GM23248 (cell line): ENCODE data around the gene TNFRSF12A. TPM values are rescaled to one million over a fixed set of nuclear protein-coding genes. Genes with fewer than 3 reads are reported as not detected.

ENCODE experiments used
- DNase-seq: peaks from one replicate; pipeline ENCODE4 v3.0.0-alpha.2; 2015
- H2AFZ ChIP-seq: fragments of 200-600 bp; sonication (generic); 2 replicates; pipeline ENCODE4 v1.6.1; 2016; ENCODE audit warnings: antibody characterized with exemption
- H3F3A ChIP-seq: fragments of 200-600 bp; sonication (generic); 2 replicates; pipeline ENCODE4 v1.6.1; 2016; ENCODE audit warnings: mild to moderate bottlenecking, antibody characterized with exemption, mixed run types; ENCODE audit not compliant: insufficient read depth
- H3K27ac ChIP-seq: fragments of 200-600 bp; sonication (generic); 2 replicates; pipeline ENCODE4 v1.5.1; 2016; ENCODE audit warnings: mild to moderate bottlenecking
- H3K27me3 ChIP-seq: fragments of 200-600 bp; sonication (generic); replicated peaks from 2 replicates; pipeline ENCODE4 v1.6.1; 2016; ENCODE audit warnings: mild to moderate bottlenecking; ENCODE audit not compliant: insufficient read depth
- H3K36me3 ChIP-seq: fragments of 200-600 bp; sonication (generic); 2 replicates; pipeline ENCODE4 v1.6.1; 2016; ENCODE audit warnings: low read depth, mild to moderate bottlenecking
- H3K4me1 ChIP-seq: fragments of 200-600 bp; sonication (generic); 2 replicates; pipeline ENCODE4 v1.6.1; 2016; ENCODE audit warnings: mild to moderate bottlenecking; ENCODE audit not compliant: insufficient read depth
- H3K4me2 ChIP-seq: fragments of 200-600 bp; sonication (generic); one replicate; pipeline ENCODE4 v1.6.1; 2016; ENCODE audit warnings: mild to moderate bottlenecking; ENCODE audit not compliant: unreplicated experiment
- H3K4me3 ChIP-seq: fragments of 200-600 bp; sonication (generic); 2 replicates; pipeline ENCODE4 v1.5.1; 2016; ENCODE audit warnings: mild to moderate bottlenecking
- H3K79me2 ChIP-seq: fragments of 200-600 bp; sonication (generic); 2 replicates; pipeline ENCODE4 v1.6.1; 2016; ENCODE audit warnings: mild to moderate bottlenecking; ENCODE audit not compliant: insufficient read depth
- H3K9ac ChIP-seq: fragments of 200-600 bp; sonication (generic); 2 replicates; pipeline ENCODE4 v1.6.1; 2016; ENCODE audit warnings: mild to moderate bottlenecking
- H3K9me2 ChIP-seq: fragments of 200-600 bp; sonication (generic); 2 replicates; pipeline ENCODE4 v1.6.1; 2016; ENCODE audit warnings: mixed run types, mild to moderate bottlenecking, moderate library complexity; ENCODE audit not compliant: insufficient read depth
- H3K9me3 ChIP-seq: fragments of 200-600 bp; sonication (generic); one replicate; pipeline ENCODE4 v1.6.1; 2017; ENCODE audit warnings: low read depth
- H4K20me1 ChIP-seq: fragments of 200-600 bp; sonication (generic); 2 replicates; pipeline ENCODE4 v1.6.0; 2016; ENCODE audit not compliant: insufficient read depth
- EZH2 ChIP-seq: fragments of 200-600 bp; sonication (generic); IDR thresholded peaks from 2 replicates; pipeline ENCODE4 v1.6.1; 2018; ENCODE audit warnings: antibody characterized with exemption, mild to moderate bottlenecking; ENCODE audit not compliant: insufficient read depth, poor library complexity, severe bottlenecking
- EZH2phosphoT487 ChIP-seq: fragments of 200-600 bp; sonication (generic); IDR thresholded peaks from 2 replicates; pipeline ENCODE4 v1.6.1; 2018; ENCODE audit warnings: antibody characterized with exemption, moderate library complexity, mild to moderate bottlenecking, low read depth; ENCODE audit not compliant: insufficient read depth
- WGBS, 2 experiments: methylation state at CpG; one replicate each; pipeline ENCODE4 v1.1.6; 2015 to 2017; ENCODE audit warnings: low lambda C conversion rate in 2 of 2, low coverage in 1 of 2; ENCODE audit errors: missing lambda C conversion rate in 2 of 2; 5-methylcytosine and 5-hydroxymethylcytosine counted together
- in situ Hi-C: fragments of 300-500 bp; cut with MboI; formaldehyde crosslinking; loops from 2 replicates; pipeline ENCODE4 v1.15.0; 2020
- polyA plus RNA-seq: library from polyadenylated mRNA; unstranded; fragments of >200 nt; fragmentation: Nextera tagmentation; extraction: Ambion mirVana; gene quantifications from 2 replicates; pipeline ENCODE4 v1.2.1, GENCODE V29; 2016
- total RNA-seq: library from RNA; depleted of rRNA; stranded (reverse); fragments of >200 nt; shearing (Covaris generic); gene quantifications from 2 replicates; pipeline ENCODE4 v1.2.3, GENCODE V29; 2014

The TNFRSF12A gene
- total and polyA plus RNA-seq, 2 experiments from 2014 or later = 735 to 864 TPM

DNA sequence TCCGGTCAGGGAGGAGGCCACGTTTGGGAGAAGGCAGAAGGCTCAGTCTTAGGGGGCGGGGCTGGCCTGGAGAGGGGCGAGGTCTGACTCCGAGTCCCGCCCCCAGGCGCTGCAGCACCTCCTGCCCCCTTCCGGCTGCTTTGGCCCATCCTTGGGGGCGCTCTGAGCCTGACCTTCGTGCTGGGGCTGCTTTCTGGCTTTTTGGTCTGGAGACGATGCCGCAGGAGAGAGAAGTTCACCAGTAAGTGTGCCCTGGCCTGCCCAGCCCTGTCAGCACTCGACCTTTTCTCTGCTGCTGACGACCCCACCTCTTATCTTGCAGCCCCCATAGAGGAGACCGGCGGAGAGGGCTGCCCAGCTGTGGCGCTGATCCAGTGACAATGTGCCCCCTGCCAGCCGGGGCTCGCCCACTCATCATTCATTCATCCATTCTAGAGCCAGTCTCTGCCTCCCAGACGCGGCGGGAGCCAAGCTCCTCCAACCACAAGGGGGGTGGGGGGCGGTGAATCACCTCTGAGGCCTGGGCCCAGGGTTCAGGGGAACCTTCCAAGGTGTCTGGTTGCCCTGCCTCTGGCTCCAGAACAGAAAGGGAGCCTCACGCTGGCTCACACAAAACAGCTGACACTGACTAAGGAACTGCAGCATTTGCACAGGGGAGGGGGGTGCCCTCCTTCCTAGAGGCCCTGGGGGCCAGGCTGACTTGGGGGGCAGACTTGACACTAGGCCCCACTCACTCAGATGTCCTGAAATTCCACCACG is 1.5 kb downstream of the TNFRSF12A start:
- in situ Hi-C loops = no loop called here
- H2AFZ ChIP-seq = no peak overlapping the region
- WGBS, 2 experiments = 1% methylated on average over 21 to 25 of the region's 25 CpGs

GRCh38 chr16:3022208-3022683 is 2.1 kb downstream of the TNFRSF12A start:
- Histone ChIP-seq H3K4me1 (peaks cover 9% of the 10 kb centered on the region), H3K4me3 (peak overlapping the region; percentile 86), H3K4me2 (peak overlapping the region; percentile 99), H3K27me3 (no peaks in the 10 kb centered on the region), H2AFZ (no peak overlapping the region), H4K20me1 (no peaks in the 10 kb centered on the region), H3K79me2 (no peaks in the 10 kb centered on the region), H3K9ac (peak overlapping the region; percentile 98), H3F3A (peaks cover 13% of the 10 kb centered on the region), H3K9me3 (no peaks in the 10 kb centered on the region), H3K9me2 (no peaks in the 10 kb centered on the region), H3K27ac (peak overlapping the region; percentile 100), H3K36me3 (peaks cover 2% of the 10 kb centered on the region; the same call in 1 of the 2 replicates)
- WGBS, 2 experiments = 0 to 3% methylated on average over 6 to 8 of the region's 8 CpGs
- in situ Hi-C loops = no loop called here
- DNase-seq = peak; percentile 98
- no peak for TF ChIP-seq EZH2phosphoT487
- no peak for TF ChIP-seq EZH2

More for the DNA sequence above, 1.5 kb downstream of the TNFRSF12A start:
- Histone ChIP-seq H3K9me3 (no peaks in the 10 kb centered on the region), H3K9ac (peak overlapping the region; percentile 98), H4K20me1 (no peaks in the 10 kb centered on the region), H3K27ac (peak overlapping the region; percentile 100), H3K4me2 (peak overlapping the region; percentile 99), H3K27me3 (no peaks in the 10 kb centered on the region), H3K36me3 (peaks cover 2% of the 10 kb centered on the region; the same call in 1 of the 2 replicates), H3K9me2 (no peaks in the 10 kb centered on the region), H3K4me3 (peak overlapping the region; percentile 86), H3F3A (peaks cover 13% of the 10 kb centered on the region), H3K4me1 (peaks cover 9% of the 10 kb centered on the region), H3K79me2 (no peaks in the 10 kb centered on the region)
- peak; percentile 99 for DNase-seq
- TF ChIP-seq EZH2phosphoT487 (no peak), EZH2 (no peak)

GRCh38 chr16:3022684-3023414 is 2.7 kb downstream of the TNFRSF12A start:
- no peak for TF ChIP-seq EZH2
- TF ChIP-seq EZH2phosphoT487 = no peak
- peaks cover 2% of the 10 kb centered on the region; the same call in 1 of the 2 replicates for H3K36me3 ChIP-seq
- no peaks in the 10 kb centered on the region for H3K79me2 ChIP-seq
- DNase-seq = peak; percentile 84
- WGBS, 2 experiments = 0 to 1% methylated on average over 7 to 8 of the region's 8 CpGs
- H3K4me3 ChIP-seq = peak overlapping the region; percentile 86
- peaks cover 9% of the 10 kb centered on the region for H3K4me1 ChIP-seq
- H3K4me2 ChIP-seq = peak overlapping the region; percentile 99
- H4K20me1 ChIP-seq = no peaks in the 10 kb centered on the region
- H3K27ac ChIP-seq = peak overlapping the region; percentile 100
- in situ Hi-C loops = no loop called here
- H3K27me3 ChIP-seq = no peaks in the 10 kb centered on the region
- no peak overlapping the region for H2AFZ ChIP-seq
- peak overlapping the region; percentile 98 for H3K9ac ChIP-seq
- H3K9me3 ChIP-seq = no peaks in the 10 kb centered on the region
- peaks cover 13% of the 10 kb centered on the region for H3F3A ChIP-seq
- H3K9me2 ChIP-seq = no peaks in the 10 kb centered on the region

DNA sequence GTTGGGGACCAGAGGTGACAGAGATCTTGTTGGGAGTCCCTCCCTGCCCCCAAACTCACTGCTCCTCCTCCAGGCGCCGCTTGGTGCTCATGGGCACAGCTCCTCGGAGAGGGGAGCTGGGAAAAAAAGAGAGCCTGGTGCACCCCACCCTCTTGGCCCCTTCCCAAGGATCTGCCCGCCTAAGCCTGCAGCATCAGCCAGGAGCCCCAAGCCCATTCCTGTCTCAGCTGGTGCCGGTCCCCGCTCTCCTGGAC is 3.2 kb downstream of the TNFRSF12A start:
- Histone ChIP-seq H3K4me1 (peaks cover 9% of the 10 kb centered on the region), H3F3A (peaks cover 13% of the 10 kb centered on the region), H3K4me3 (peak overlapping the region; percentile 86), H3K4me2 (peak overlapping the region; percentile 99), H3K9me3 (no peaks in the 10 kb centered on the region), H3K79me2 (no peaks in the 10 kb centered on the region), H3K9me2 (no peaks in the 10 kb centered on the region), H3K27me3 (no peaks in the 10 kb centered on the region), H4K20me1 (no peaks in the 10 kb centered on the region), H3K9ac (peak overlapping the region; percentile 98), H3K36me3 (peaks cover 2% of the 10 kb centered on the region; the same call in 1 of the 2 replicates), H2AFZ (no peak overlapping the region), H3K27ac (peak overlapping the region; percentile 100)
- in situ Hi-C loops = no loop called here
- peak; percentile 89 for DNase-seq
- TF ChIP-seq EZH2phosphoT487 (no peak), EZH2 (no peak)
- WGBS, 2 experiments = 2 to 3% methylated on average over 5 of the region's 6 CpGs
